Thyroid gland (tissue), 4 donors: ENCODE data around the gene FAM72C. TPM values are rescaled to one million over a fixed set of nuclear protein-coding genes. Genes with fewer than 3 reads are reported as not detected.
"Not testable (repeated sequence)": the region's sequence is repeated elsewhere in the genome, so short reads cannot be mapped to it uniquely, and the experiment has no call there.

Experiments
- DNase-seq, 2 donors: peaks; one replicate each; pipeline ENCODE4 v3.0.0-alpha.2; 2019
- H3K27ac ChIP-seq, 3 donors: fragments of 200-600 bp; sonication (generic); 1 replicate in 2 of 3; 2 replicates in 1 of 3; pipeline ENCODE4 v1.5.1; 2016 to 2019; ENCODE audit warnings: mild to moderate bottlenecking in 1 of 3, moderate library complexity in 1 of 3
- H3K27me3 ChIP-seq: fragments of 200-600 bp; sonication (generic); one replicate; pipeline ENCODE4 v1.5.1; 2019
- H3K36me3 ChIP-seq, 2 donors: fragments of 200-600 bp; sonication (generic); one replicate each; pipeline ENCODE4 v1.5.1; 2016 to 2019
- H3K4me1 ChIP-seq, 2 donors: fragments of 200-600 bp; sonication (generic); one replicate each; pipeline ENCODE4 v1.5.1; 2017 to 2019
- H3K4me3 ChIP-seq, 3 donors: fragments of 200-600 bp; sonication (generic); replicated peaks in 1 of 3; 1 replicate in 2 of 3; 2 replicates in 1 of 3; pipeline ENCODE4 v1.5.1; 2016; ENCODE audit warnings: mild to moderate bottlenecking in 1 of 3
- H3K9me3 ChIP-seq: fragments of 200-600 bp; sonication (generic); one replicate; pipeline ENCODE4 v1.5.1; 2017
- WGBS, 2 donors: methylation state at CpG; one replicate each; pipeline ENCODE4 v1.1.5; 2017; 5-methylcytosine and 5-hydroxymethylcytosine counted together
- intact Hi-C: fragments of 100-400 bp; cut with DNase I; formaldehyde crosslinking; loops from one replicate; pipeline ENCODE4 v1.15.1; 2023
- total RNA-seq, 4 donors: library from RNA; depleted of rRNA; stranded (reverse); fragments of >200 nt; gene quantifications; one replicate each; pipeline ENCODE4 v1.2.3, GENCODE V29; 2016

FAM72C gene
- total RNA-seq, 4 donors from 2014 or later = 0.54 TPM; not detected in 3

DNA sequence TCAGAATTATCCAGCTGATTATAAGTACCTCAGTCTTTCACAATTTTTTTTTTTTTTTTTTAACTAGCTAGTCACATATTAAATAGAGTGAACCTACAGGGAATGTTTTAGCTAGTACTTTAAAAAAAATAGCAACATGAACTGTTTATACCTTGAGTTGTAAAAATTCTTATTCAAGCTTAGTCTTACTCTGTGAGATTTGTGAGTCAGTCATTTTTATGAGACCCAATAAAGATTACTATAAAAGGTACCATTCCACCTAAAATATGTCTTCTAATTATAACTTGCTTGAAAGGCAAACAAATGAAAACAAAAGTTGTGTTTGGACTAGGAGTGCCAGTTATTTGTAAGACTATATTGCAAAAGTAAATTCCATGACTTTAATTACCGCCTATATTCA lies 5.9 kb downstream of the FAM72C start:
- WGBS, 2 donors = no CpG with 5 or more reads among the region's 1 CpG
- DNase-seq, H3K27me3 ChIP-seq, H3K27ac ChIP-seq, H3K9me3 ChIP-seq, H3K4me3 ChIP-seq, intact Hi-C loops, H3K36me3 ChIP-seq, H3K4me1 ChIP-seq: not testable (repeated sequence)

DNA sequence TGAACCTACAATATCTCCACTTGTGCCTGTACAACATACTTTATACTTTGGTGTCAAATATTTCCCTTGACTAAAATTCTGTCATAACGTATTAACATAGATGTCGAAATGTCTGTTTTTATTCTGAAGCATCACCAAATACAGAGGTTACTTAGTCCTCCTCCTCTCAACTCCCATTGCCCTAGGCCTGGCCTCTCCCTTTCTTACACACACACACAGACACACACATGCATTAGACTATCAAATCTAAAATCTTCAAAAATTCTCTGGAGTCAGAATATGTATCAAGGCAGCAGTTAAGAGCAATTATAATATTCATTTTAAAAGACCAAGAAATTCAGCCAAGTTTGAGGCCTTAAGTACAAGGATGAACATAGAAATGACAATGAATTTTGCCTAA lies 7.5 kb downstream of the FAM72C start:
- H3K27me3 ChIP-seq, DNase-seq, intact Hi-C loops, H3K27ac ChIP-seq, H3K4me1 ChIP-seq, H3K9me3 ChIP-seq, H3K4me3 ChIP-seq, H3K36me3 ChIP-seq: not testable (repeated sequence)
- no CpG with 5 or more reads among the region's 2 CpGs for WGBS, 2 donors

DNA sequence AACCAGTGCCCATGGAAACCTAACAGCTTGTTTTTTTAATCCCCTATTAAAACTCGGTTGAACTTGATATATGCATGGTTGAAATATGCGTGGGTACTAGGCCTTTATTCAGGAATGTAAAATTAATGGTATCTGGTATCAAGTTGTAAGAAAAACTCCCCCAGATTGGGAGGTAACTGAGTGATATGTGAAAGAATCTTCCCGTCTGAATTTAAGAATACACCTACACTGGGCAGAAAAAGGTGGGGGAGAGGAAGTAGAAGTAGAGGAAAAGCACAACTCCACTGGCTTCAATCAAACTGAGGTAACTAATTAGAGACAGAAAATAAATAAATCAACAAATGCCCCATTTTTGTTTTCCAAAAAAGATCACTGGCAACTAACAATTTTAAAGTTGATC lies 15.9 kb downstream of the FAM72C start:
- H3K4me3 ChIP-seq, H3K36me3 ChIP-seq, H3K9me3 ChIP-seq, DNase-seq, H3K27ac ChIP-seq, H3K4me1 ChIP-seq, H3K27me3 ChIP-seq, intact Hi-C loops: not testable (repeated sequence)
- no CpG with 5 or more reads among the region's 3 CpGs for WGBS, 2 donors

DNA sequence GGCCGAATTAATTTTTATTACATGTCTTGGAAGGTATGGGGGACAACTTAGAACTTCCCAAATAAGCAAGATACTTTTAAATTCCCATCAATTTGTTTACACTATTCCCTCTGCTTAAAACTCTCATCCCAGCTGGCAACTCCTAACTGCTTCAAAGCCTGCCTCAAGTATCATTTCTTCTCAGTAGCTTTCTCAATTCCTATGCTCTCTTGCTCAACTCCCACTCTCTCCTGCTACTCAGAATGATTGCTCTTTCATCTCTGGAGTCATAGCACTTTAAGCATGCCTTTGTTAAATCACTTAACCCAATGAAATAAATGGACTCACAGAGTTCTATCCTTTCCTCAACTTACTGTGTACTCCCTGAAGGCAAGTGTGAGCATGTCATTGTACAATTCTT lies 18.9 kb downstream of the FAM72C start:
- H3K4me3 ChIP-seq, H3K4me1 ChIP-seq, H3K27me3 ChIP-seq, H3K36me3 ChIP-seq, intact Hi-C loops, DNase-seq, H3K9me3 ChIP-seq, H3K27ac ChIP-seq: not testable (repeated sequence)
- no CpG with 5 or more reads among the region's 1 CpG for WGBS, 2 donors

DNA sequence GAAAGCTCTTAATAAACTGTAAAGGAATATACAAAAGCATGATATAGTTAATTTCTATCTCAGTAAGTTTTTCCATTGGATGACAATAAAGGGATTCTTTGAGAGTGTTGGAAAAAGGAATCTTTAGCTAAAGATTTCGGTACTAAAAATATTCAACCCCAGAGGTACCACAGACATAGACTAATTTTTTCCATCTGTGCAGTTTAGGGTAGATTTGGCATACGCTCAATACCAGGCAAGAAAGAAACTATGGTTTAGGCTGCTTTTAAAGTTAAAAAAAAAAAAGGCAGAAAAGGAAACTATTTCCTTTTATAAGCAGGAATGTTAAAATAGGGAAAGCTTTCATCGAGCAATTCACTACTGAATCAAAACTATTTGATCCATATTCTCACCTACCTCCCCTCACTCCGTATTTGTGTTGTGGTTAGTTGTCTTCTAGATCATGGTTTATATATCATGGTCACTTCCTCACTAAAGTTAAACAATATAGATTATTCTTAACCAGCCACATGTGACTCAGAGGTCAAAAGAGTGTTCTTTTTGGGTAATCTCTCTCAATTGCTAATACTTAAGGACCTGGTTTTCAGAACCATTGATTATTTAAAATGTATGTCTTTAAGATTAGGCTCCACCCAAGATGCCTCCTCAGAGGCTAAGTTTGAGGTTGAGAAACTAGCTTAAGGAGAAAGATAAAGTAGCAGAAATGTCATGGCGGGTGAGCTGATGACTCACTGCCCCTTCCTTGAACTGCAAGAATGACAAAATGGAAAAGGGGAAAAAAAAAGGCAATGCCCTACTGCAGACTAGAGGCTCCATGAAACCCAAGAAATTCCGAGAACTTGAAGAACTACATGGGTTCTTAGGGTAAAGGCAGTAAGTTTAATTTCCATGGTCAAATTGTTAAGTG lies 20.0 kb downstream of the FAM72C start:
- H3K27me3 ChIP-seq, H3K27ac ChIP-seq, H3K4me3 ChIP-seq, H3K36me3 ChIP-seq, DNase-seq, H3K9me3 ChIP-seq, H3K4me1 ChIP-seq, intact Hi-C loops: not testable (repeated sequence)
- WGBS, 2 donors = no CpG with 5 or more reads among the region's 6 CpGs

DNA sequence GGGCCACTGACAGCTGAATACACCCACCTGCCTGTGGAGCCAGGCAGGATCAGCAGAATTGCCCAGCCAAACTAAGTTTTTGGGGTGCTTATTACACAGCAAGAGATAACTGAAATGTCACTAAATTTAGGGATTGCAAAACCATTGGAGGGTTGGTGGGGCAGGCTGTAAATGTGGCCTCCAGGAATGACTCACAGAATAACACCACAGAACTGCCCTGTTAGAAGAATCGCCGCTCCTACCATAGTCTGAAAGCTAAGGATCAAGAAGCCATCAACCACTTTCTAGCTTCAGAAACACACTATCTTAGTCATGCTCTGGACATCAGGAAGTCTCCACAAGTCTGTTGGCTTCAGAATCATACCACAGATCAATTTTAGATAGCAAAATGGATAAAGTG lies 24.0 kb downstream of the FAM72C start:
- H3K9me3 ChIP-seq, H3K27me3 ChIP-seq, intact Hi-C loops, H3K36me3 ChIP-seq, H3K4me3 ChIP-seq, H3K4me1 ChIP-seq, H3K27ac ChIP-seq, DNase-seq: not testable (repeated sequence)
- no CpG with 5 or more reads among the region's 2 CpGs for WGBS, 2 donors

DNA sequence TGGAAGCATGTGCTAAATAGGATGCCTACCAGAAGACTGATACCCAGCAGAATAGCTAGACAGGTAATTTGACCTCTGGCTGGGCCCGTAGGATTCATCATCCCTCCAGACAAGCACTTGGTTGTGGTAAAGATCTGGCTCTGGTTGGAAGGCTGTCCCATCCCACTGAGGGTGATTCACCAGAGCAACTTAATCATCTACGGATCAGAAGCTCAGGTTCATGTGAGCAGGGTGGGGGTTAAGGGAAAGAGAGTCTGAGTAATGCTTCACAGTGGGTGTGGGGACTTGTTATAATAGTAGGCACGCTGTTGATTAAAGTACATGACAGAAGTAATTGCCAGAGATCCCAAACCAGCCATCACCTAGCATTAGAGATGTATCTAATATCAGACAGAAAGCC lies 26.5 kb downstream of the FAM72C start:
- WGBS, 2 donors = no CpG with 5 or more reads among the region's 3 CpGs
- DNase-seq, intact Hi-C loops, H3K4me3 ChIP-seq, H3K27ac ChIP-seq, H3K4me1 ChIP-seq, H3K27me3 ChIP-seq, H3K36me3 ChIP-seq, H3K9me3 ChIP-seq: not testable (repeated sequence)

DNA sequence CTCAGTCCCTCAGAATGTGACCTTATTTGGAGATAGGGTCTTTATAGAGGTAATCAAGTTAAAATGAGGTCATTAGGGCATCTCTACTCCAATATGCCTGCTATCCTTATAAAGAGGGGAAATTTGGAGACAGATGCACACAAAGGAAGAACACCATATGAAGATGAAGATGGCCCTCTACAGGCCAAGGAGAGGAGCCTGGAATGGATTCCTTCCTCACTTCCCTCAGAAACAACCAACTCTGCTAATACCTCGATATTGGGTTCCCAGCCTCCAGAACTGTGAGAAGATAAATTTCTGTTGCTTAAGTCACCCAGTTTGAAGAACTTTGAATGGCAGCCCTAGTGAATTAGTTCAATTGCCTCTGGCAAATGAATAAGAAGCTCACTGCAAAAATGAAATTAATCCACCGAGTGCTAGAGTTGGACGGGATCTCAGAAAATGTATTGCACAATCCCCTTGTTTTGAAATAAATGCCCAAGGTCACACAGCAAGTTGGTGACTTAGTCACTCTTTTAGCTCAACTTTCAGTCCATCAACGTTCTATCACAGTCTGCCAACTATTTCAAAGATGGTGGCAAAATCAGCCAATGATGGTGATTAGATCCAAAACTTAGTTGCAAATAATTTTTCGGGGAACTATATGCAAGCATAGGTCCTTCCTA lies 27.1 kb downstream of the FAM72C start:
- H3K4me3 ChIP-seq, H3K27ac ChIP-seq, H3K9me3 ChIP-seq, H3K4me1 ChIP-seq, H3K27me3 ChIP-seq, H3K36me3 ChIP-seq, DNase-seq, intact Hi-C loops: not testable (repeated sequence)
- WGBS, 2 donors = no CpG with 5 or more reads among the region's 5 CpGs

DNA sequence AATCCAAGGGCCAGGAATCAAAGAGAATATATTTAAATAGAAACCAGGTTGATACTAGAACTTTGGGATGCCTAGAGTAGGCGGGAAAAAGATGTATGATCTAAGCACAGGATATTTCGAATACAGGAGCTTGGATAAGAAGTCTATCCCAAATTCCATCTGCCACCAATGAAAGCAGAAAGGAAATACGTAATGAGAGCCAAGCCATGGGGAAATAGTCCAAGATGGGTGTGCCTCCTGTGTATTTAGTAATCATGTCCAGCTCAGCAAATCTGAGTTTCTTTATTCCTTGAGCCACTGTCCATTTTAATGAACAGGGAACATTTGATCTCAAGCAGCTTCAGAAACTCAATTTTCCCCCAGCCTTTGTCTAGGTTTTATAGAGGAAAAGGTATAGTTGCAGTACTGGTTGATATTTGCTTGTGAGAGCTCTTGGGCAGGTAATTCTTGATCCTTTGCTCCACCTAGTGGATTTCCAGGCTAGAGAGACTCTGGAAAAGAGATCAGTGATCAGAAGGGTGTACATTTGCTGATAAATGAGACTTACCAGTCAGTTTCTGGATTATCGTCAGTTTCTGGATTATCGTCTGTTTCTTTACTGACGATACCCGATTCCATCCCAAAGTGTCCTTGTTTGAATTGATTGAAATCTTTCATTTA lies 28.3 kb downstream of the FAM72C start:
- WGBS, 2 donors = no CpG with 5 or more reads among the region's 7 CpGs

DNA sequence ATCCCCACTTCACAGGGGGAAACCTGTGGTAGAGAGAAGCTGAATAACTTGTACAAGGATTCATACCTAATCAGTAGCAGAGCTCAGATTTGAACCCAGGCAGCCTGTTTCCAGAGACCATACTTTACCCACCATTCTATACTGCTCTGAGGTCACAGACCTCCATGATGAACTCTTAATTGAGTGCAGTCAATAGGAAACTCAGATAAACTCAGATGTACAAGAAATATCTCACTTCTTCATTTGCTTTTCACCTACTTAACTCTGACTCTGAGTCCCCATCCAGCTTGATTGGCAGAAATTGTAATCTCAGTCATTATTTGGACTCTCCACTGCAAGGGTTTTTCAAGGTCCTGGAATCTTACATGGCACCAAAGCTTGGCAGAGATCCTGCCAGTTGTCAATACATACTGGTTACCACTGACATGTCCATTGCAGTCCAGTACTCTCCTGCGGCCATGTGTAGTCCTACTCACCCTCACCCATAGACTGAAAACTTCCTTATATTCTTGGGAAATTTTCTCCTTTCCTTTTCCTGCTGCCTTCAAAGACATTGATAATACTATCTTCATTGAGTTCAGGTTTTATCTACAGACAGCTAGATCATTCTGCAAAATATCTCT lies 29.4 kb downstream of the FAM72C start:
- H3K27me3 ChIP-seq, H3K36me3 ChIP-seq, H3K4me1 ChIP-seq, intact Hi-C loops, DNase-seq, H3K4me3 ChIP-seq, H3K9me3 ChIP-seq, H3K27ac ChIP-seq: not testable (repeated sequence)
- WGBS, 2 donors = no CpG with 5 or more reads among the region's 1 CpG

More for the DNA sequence above, 28.3 kb downstream of the FAM72C start:
- DNase-seq, H3K9me3 ChIP-seq, H3K27ac ChIP-seq, H3K36me3 ChIP-seq, H3K4me3 ChIP-seq, intact Hi-C loops, H3K4me1 ChIP-seq, H3K27me3 ChIP-seq: not testable (repeated sequence)

DNA sequence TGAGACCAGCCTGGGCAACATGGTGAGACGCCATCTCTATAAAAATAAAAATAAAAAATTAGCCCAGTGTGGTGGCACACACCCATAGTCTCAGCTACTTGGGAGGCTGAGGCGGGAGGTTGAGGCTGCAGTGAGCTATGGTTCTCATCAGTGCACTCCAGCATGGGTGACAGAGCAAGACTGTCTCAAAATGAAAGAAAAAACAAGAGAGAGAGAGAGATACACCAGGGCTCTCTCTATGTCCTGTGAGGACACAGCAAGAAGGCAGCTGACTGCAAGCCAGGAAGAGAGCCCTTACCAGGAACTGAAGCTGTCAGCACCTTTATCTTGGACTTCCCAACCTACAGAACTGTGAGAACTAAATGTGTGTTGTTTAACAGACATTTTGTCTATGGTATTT lies 32.1 kb downstream of the FAM72C start:
- H3K4me3 ChIP-seq, H3K9me3 ChIP-seq, H3K36me3 ChIP-seq, DNase-seq, H3K27me3 ChIP-seq, H3K4me1 ChIP-seq, H3K27ac ChIP-seq, intact Hi-C loops: not testable (repeated sequence)
- no CpG with 5 or more reads among the region's 2 CpGs for WGBS, 2 donors

DNA sequence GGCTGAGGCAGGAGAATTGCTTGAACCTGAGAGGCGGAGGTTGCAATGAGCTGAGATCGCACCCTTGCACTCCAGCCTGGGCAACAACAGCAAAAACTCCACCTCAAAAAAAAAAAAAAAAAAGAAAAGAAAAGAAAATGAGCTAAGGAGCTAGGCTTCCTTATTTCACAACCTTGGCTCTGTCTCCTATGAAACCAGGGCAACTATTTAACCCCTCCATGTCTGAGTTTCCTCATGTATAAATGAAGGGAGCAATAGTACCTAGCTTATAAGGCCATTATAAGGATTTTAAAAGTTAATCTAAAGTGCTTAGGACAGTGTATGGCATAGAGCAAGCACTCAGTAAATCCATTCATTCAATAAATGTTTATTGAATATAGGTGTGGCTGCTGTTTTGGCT lies 32.9 kb downstream of the FAM72C start:
- H3K4me3 ChIP-seq, H3K27me3 ChIP-seq, H3K9me3 ChIP-seq, H3K27ac ChIP-seq, intact Hi-C loops, H3K4me1 ChIP-seq, DNase-seq, H3K36me3 ChIP-seq: not testable (repeated sequence)
- no CpG with 5 or more reads among the region's 2 CpGs for WGBS, 2 donors
